GM12891 (cell line): ENCODE measurements around the gene TTC7B.

Experiments
- DNase-seq: peaks from one replicate; pipeline ENCODE4 v3.0.0; 2011; ENCODE audit warnings: low spot score; ENCODE audit not compliant: insufficient read length
- FAIRE-seq: peaks from 2 replicates; lab custom pipeline; 2011; peaks lifted over from hg19 to GRCh38; lab: Jason Lieb, UNC
- PAX5 ChIP-seq: IDR thresholded peaks from 2 replicates; pipeline ENCODE4 v1.6.1; 2011; ENCODE audit warnings: low read length, moderate library complexity, mild to moderate bottlenecking; ENCODE audit not compliant: insufficient read depth, severe bottlenecking
- POLR2A ChIP-seq: IDR thresholded peaks from 2 replicates; pipeline ENCODE4 v1.6.1; 2011; ENCODE audit warnings: low read depth, low read length, control low read depth
- POLR2AphosphoS5 ChIP-seq: IDR thresholded peaks from 2 replicates; pipeline ENCODE4 v1.6.1; 2011; ENCODE audit warnings: low read depth, low read length, control low read depth
- POU2F2 ChIP-seq: IDR thresholded peaks from 2 replicates; pipeline ENCODE4 v1.6.1; 2011; ENCODE audit warnings: low read depth, mild to moderate bottlenecking, control low read depth, low read length, moderate library complexity
- SPI1 ChIP-seq: IDR thresholded peaks from 2 replicates; pipeline ENCODE4 v1.6.1; 2011; ENCODE audit warnings: low read depth, low read length, control low read depth
- TAF1 ChIP-seq: IDR thresholded peaks from 2 replicates; pipeline ENCODE4 v1.6.1; 2011; ENCODE audit warnings: low read depth, low read length, control low read depth

Gene TTC7B

GRCh38 chr14:90658541-90658967 is 157.7 kb downstream of the TTC7B start:
- TF ChIP-seq POU2F2 (no peak), TAF1 (no peak), POLR2AphosphoS5 (no peak), SPI1 (peak; percentile 35; the same call in 1 of the 2 replicates), POLR2A (no peak), PAX5 (no peak)
- DNase-seq = no peak
- no peak for FAIRE-seq

GRCh38 chr14:90656973-90657372 is 159.3 kb downstream of the TTC7B start:
- DNase-seq (no peak), FAIRE-seq (no peak)
- TF ChIP-seq POLR2A (no peak), POLR2AphosphoS5 (no peak), POU2F2 (no peak), SPI1 (no peak), PAX5 (no peak), TAF1 (no peak)

- TF ChIP-seq POLR2AphosphoS5 (no peak), SPI1 (no peak), TAF1 (no peak), POU2F2 (no peak), POLR2A (no peak), PAX5 (no peak)
- FAIRE-seq = no peak
- DNase-seq = no peak
Measured at GRCh38 chr14:90655829-90656228, 160.4 kb downstream of the TTC7B start.

GRCh38 chr14:90654831-90655276 is 161.4 kb downstream of the TTC7B start:
- FAIRE-seq (no peak), DNase-seq (no peak)
- TF ChIP-seq POLR2A = no peak
- TF ChIP-seq PAX5 = no peak
- no peak for TF ChIP-seq SPI1
- no peak for TF ChIP-seq POU2F2
- TF ChIP-seq TAF1 = no peak
- no peak for TF ChIP-seq POLR2AphosphoS5

- DNase-seq = no peak
- no peak for FAIRE-seq
- TF ChIP-seq POLR2AphosphoS5 (no peak), PAX5 (no peak), POLR2A (no peak), TAF1 (no peak), SPI1 (no peak), POU2F2 (no peak)
Measured at GRCh38 chr14:90652626-90653025, 163.6 kb downstream of the TTC7B start.

GRCh38 chr14:90651976-90652560 is 164.2 kb downstream of the TTC7B start:
- DNase-seq (no peak), FAIRE-seq (no peak)
- no peak for TF ChIP-seq POLR2AphosphoS5
- TF ChIP-seq TAF1 = no peak
- TF ChIP-seq POLR2A = no peak
- no peak for TF ChIP-seq PAX5
- no peak for TF ChIP-seq POU2F2
- no peak for TF ChIP-seq SPI1

- no peak for DNase-seq
- TF ChIP-seq SPI1 (no peak), PAX5 (no peak)
- FAIRE-seq = no peak
Measured at GRCh38 chr14:90651271-90651804, 164.9 kb downstream of the TTC7B start.

GRCh38 chr14:90649557-90650135 is 166.6 kb downstream of the TTC7B start:
- no peak for DNase-seq
- FAIRE-seq = no peak
- no peak for TF ChIP-seq POLR2AphosphoS5
- no peak for TF ChIP-seq SPI1
- no peak for TF ChIP-seq PAX5
- TF ChIP-seq TAF1 = no peak
- no peak for TF ChIP-seq POU2F2
- no peak for TF ChIP-seq POLR2A

- DNase-seq = no peak
- FAIRE-seq = no peak
- TF ChIP-seq SPI1 (no peak), TAF1 (no peak), POU2F2 (no peak), POLR2A (no peak), POLR2AphosphoS5 (no peak), PAX5 (no peak)
Measured at GRCh38 chr14:90649083-90649482, 167.1 kb downstream of the TTC7B start.
